Measurements from ENCODE around the gene DEFB132.

DEFB132 gene

GRCh38 chr20:266596-267562, 9.4 kb downstream of the DEFB132 start:
- peak; percentile 87 for DNase-seq (ENCODE audit: low read depth)

- DNase-seq (ENCODE audit: low read depth): no peak
Observed at GRCh38 chr20:270517-270916, 13.0 kb downstream of the DEFB132 start.

GRCh38 chr20:271069-271468, 13.5 kb downstream of the DEFB132 start:
- DNase-seq (ENCODE audit: low read depth): no peak

- no peak for DNase-seq (ENCODE audit: low read depth)
Observed at GRCh38 chr20:271528-271927, 14.0 kb downstream of the DEFB132 start.

DNA sequence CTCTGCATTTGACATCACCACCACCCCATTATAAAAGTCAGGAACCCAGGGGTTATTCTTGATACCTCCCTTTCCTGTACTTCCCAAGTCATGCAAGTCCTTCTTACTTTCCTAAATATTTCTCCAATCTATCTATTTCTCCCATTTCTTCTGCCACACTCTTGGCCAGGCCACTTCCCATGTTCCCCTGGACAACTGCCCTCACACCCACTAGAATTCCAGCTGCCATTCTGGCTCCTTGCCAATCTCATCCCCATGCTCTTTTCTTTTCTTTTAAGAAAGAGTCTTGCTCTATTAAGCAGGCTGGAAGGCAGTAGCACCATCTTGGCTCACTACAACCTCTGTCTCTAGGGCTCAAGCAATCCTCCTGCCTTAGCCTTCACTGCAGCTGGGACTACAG, 15.2 kb downstream of the DEFB132 start:
- no peak for DNase-seq (ENCODE audit: low read depth)

- no peak for DNase-seq (ENCODE audit: low read depth)
Observed at GRCh38 chr20:273884-274283, 16.4 kb downstream of the DEFB132 start.

DNA sequence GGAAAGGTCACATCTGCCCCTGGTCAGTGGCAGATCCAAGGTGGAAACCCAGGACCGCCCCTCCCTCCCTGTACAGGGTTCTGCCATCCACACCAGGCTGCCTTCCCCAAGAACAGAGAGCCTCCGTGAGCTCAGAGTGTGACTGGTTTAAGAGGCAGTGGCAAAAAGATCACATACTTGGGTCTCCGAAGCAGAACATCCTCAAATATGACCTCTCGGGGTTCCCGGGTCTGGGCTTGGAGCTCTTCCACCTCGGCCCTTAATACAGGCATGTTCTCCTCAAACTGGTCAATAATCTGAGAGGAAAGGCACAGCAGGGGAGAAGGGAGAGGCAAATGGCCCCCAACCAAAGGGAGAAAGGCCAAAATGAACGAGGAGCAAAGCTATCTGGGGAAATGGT, 18.3 kb downstream of the DEFB132 start:
- DNase-seq (ENCODE audit: low read depth): no peak

DNA sequence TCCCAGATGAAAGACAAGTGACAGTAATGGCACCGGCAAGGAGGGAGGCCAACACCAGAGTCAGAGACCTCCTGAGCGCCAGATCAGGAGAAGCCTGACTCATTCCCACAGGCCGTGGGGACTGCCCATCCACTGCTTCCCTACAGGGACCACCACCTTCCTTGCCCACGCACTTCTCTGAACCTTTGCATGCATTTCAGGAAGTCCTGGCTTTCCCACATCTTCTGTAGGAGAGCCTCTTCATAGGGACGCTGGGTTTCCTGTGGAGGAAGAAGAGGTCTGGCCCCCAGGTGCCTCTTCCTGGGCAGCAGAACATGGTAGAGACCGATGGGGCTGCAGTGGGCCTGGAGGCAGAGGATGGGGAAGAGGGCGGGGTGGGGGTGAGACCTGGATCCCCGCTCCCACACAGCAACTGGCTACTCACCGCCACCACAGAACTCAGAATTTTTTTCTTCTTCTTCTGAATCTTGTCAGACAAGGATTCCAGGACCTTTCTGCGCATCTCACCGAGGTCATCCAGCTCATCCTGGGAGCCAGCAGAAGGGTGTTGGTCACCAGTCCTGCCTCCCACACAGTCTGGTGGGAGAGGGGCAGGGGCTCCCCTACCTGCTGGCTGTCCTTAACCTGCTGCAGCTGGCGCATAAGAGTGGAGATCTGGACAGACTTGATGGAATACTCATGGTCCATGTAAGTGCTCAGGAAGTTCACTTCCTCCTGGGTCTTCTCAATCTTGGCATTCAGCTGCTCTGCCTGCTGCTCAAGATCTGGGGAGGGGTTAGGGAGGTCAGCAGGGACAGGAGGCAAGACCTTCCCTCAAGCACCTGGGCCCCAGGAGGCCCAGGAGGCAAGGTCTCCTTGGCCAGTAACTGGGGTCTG, 19.3 kb downstream of the DEFB132 start:
- DNase-seq (ENCODE audit: low read depth): no peak

- no peak for DNase-seq (ENCODE audit: low read depth)
Observed at GRCh38 chr20:277496-277781, 19.9 kb downstream of the DEFB132 start.

DNA sequence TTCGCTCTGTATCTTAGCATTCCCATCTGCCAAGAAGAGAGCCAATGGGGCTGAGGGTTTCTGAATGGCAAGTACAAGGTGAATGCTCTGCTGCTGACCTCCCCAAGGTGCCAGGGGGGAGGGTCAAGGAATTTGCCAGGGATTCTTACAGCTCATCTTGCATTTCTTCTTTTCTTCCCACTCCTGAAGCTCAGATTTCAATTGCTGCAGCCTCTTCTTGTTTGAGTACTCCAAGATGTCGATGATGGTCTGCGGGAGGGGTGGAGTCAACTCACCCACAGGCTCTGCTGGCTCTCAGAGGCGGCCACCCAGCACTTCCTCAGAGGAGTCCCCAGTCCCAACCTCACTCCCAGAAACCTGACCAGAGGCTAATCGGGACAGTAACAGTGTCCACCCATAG, 20.7 kb downstream of the DEFB132 start:
- DNase-seq (ENCODE audit: low read depth): no peak

GRCh38 chr20:278607-279571, 21.4 kb downstream of the DEFB132 start:
- no peak for DNase-seq (ENCODE audit: low read depth)

DNA sequence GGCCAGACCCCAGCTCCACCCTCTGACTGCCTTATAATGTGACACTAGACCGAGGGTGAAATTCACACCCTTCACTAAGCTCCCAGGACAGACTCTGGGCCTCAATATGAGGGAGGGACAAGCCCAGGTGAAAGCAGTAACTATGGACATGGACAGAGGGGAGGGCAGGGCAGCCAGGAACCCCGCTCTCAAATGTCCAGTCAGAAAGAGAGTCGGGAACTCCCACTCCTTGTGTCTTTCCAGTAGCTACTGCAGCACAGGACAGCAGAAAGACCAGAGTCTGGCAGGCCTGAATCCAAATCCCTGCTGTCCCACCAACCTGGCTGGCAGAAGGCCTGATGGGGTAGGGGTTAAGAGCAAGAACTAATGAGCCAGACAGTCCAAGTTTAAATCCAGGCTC, 26.6 kb downstream of the DEFB132 start:
- DNase-seq (ENCODE audit: low read depth): no peak

- no peak for DNase-seq (ENCODE audit: low read depth)
Observed at GRCh38 chr20:286508-286907, 29.0 kb downstream of the DEFB132 start.

DNA sequence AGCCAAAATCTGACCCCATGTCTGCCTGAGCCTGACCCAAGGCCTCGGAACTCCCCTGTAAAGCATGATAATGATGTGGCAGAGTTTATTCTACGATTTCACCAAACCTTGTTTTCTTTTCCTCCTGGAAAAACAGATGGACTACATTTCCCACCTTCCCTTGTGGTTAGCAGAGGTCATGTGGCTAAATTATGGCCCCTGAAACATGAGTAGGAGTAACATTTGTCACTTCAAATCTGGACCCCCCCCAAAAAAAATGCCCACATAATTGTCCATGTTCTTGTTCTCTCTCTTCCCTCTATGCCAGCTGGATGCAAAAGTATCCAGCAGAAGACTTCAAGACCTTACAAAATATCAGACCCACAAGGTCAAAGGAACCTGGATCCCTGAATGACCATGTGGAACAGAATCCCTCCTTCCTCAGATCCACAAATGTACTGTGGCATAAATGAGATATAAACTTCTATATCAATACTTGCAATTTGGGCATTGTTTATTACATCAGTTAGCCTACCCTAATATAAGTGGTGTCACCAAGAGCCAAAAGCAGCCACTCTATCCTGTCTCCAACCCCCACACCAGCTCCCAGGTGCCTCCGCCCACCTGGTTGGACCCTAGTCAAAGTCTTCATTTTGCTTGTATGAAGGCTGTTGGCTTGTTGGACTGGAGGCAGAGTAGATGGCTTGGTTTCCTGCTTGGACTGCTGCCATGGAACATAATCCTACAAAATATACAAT, 31.6 kb downstream of the DEFB132 start:
- DNase-seq (ENCODE audit: low read depth): no peak

DNA sequence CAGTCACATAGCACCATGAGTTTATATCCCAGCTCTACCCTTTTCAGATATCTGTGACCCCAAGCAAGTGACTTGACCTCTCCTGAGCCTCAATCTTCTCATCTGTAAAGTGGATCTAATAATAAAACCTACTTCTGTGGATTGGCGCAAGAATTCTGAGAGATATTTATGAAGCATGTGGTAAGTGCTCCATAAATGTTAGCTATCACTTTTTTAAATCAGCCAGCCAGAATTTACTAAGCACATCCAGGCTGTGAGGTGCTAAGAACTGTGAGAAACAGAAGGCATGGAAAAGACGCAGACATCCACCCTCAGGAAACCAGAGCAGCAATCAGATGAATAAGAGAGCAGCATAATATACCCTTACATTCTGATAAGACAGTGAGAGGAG, 32.2 kb downstream of the DEFB132 start:
- DNase-seq (ENCODE audit: low read depth): no peak

GRCh38 chr20:290084-290831, 32.7 kb downstream of the DEFB132 start, which contains the start of gene C20orf96:
C20orf96 (minus strand) TSS chr20:290750; CDS start chr20:290610, 140 bp downstream.
- DNase-seq (ENCODE audit: low read depth): peak; percentile 85

GRCh38 chr20:294602-295001, 37.1 kb downstream of the DEFB132 start:
- DNase-seq (ENCODE audit: low read depth): no peak

- no peak for DNase-seq (ENCODE audit: low read depth)
Observed at GRCh38 chr20:295804-296203, 38.3 kb downstream of the DEFB132 start.

DNA sequence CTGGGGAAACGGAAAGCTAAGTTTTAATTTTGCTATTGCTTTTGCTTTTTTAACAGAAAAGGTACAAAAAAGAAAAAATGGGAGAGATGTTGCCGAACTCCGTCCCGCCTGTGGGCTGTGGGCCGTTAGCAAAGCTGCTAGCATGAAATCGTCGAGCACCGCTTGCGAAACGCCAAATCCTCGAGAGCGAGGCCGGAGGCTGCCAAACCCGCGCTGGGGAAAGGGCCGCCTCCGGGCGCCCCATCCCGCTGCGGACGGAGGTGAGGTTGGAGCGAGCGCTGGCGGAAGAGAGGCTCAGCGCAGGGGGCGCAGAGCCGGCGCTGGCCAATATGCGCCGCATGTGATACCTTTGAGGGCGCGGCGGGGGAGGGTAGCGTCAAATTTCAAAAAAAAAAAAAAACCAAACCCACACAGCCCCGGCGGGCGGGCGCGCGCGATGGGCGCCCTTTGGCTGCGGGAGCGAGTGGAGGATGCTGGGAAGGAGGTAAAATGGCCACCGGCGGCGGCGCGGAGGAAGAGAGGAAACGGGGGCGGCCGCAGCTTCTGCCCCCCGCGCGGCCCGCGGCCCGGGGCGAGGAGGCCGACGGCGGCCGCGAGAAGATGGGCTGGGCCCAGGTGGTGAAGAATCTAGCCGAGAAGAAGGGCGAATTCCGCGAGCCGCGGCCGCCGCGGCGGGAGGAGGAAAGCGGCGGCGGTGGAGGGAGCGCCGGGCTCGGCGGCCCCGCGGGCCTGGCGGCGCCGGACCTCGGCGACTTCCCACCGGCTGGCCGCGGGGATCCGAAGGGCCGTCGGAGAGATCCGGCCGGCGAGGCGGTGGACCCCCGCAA, 39.8 kb downstream of the DEFB132 start, which contains the start of gene ZCCHC3:
TSS of gene ZCCHC3 (plus strand) at position 473 of the 827 bp plus-strand sequence. CDS start at position 490, 17 bp downstream.
- peak; percentile 80 for DNase-seq (ENCODE audit: low read depth)
